GM12892 (cell line): ENCODE results near the gene PRKAG3.

Experiments
- POLR2A ChIP-seq: IDR thresholded peaks from 2 replicates; pipeline ENCODE4 v1.6.1; 2011; ENCODE audit warnings: low read depth, low read length, control low read depth
- POLR2AphosphoS5 ChIP-seq: IDR thresholded peaks from 2 replicates; pipeline ENCODE4 v1.6.1; 2011; ENCODE audit warnings: low read depth, low read length, control low read depth
- TAF1 ChIP-seq: IDR thresholded peaks from 2 replicates; pipeline ENCODE4 v1.6.1; 2011; ENCODE audit warnings: low read depth, mild to moderate bottlenecking, control low read depth, low read length, borderline replicate concordance

GRCh38 chr2:218880102-218880858, 48.7 kb upstream of the PRKAG3 start, which contains the start of gene WNT10A:
- no peak for TF ChIP-seq POLR2A
- TF ChIP-seq POLR2AphosphoS5, result peak; percentile 22; the same call in 1 of the 2 replicates
- no peak; the same call in 1 of the 2 replicates for TF ChIP-seq TAF1
